H9 (cell line): ENCODE results near the gene MTHFD1. TPM values are rescaled to one million over a fixed set of nuclear protein-coding genes. Genes with fewer than 3 reads are reported as not detected.

Experiments used
- DNase-seq: peaks from one replicate; pipeline ENCODE4 v3.0.0-alpha.2; 2017
- H2AFZ ChIP-seq: one replicate; pipeline ENCODE4 v1.6.1; 2013; ENCODE audit warnings: mild to moderate bottlenecking, low read length, control low read depth, moderate library complexity
- H2AK5ac ChIP-seq: 2 replicates; pipeline ENCODE4 v1.6.1; 2013; ENCODE audit warnings: low read length, control low read depth, mixed read lengths; ENCODE audit not compliant: insufficient read length
- H2BK120ac ChIP-seq: one replicate; pipeline ENCODE4 v1.6.1; 2013; ENCODE audit warnings: low read depth, mild to moderate bottlenecking, low read length, control low read depth, inconsistent platforms; ENCODE audit not compliant: poor library complexity, severe bottlenecking
- H2BK12ac ChIP-seq: 2 replicates; pipeline ENCODE4 v1.6.1; 2013; ENCODE audit warnings: low read length, control low read depth, mixed read lengths, low read depth; ENCODE audit not compliant: insufficient read length
- H2BK15ac ChIP-seq: 2 replicates; pipeline ENCODE4 v1.6.1; 2013; ENCODE audit warnings: low read depth, low read length, control low read depth
- H2BK20ac ChIP-seq: one replicate; pipeline ENCODE4 v1.6.1; 2013; ENCODE audit warnings: low read depth, mild to moderate bottlenecking, low read length, control low read depth, inconsistent platforms; ENCODE audit not compliant: poor library complexity, severe bottlenecking
- H2BK5ac ChIP-seq: 2 replicates; pipeline ENCODE4 v1.6.1; 2013; ENCODE audit warnings: low read length, control low read depth, mixed read lengths; ENCODE audit not compliant: insufficient read length
- H3K14ac ChIP-seq: 2 replicates; pipeline ENCODE4 v1.6.1; 2013; ENCODE audit warnings: low read length, control low read depth; ENCODE audit not compliant: insufficient read depth
- H3K18ac ChIP-seq: 2 replicates; pipeline ENCODE4 v1.6.1; 2013; ENCODE audit warnings: low read depth, mild to moderate bottlenecking, mixed read lengths, low read length, control low read depth; ENCODE audit not compliant: insufficient read length
- H3K23ac ChIP-seq: 2 replicates; pipeline ENCODE4 v1.6.1; 2013; ENCODE audit warnings: low read length, control low read depth, mixed read lengths, low read depth; ENCODE audit not compliant: insufficient read length
- H3K23me2 ChIP-seq: 2 replicates; pipeline ENCODE4 v1.6.1; 2013; ENCODE audit warnings: low read depth, mild to moderate bottlenecking, mixed read lengths, low read length, control low read depth; ENCODE audit not compliant: insufficient read length, poor library complexity, severe bottlenecking
- H3K27ac ChIP-seq: 2 replicates; pipeline ENCODE4 v1.5.1; 2013; ENCODE audit warnings: low read length, control low read depth, mixed read lengths, low read depth; ENCODE audit not compliant: insufficient read length
- H3K27me3 ChIP-seq: 2 replicates; pipeline ENCODE4 v1.6.1; 2013; ENCODE audit warnings: low read length, control low read depth, inconsistent platforms; ENCODE audit not compliant: insufficient read depth
- H3K4ac ChIP-seq: 2 replicates; pipeline ENCODE4 v1.6.1; 2013; ENCODE audit warnings: low read depth, mild to moderate bottlenecking, control low read depth, inconsistent platforms, low read length, moderate library complexity
- H3K4me1 ChIP-seq: 2 replicates; pipeline ENCODE4 v1.6.1; 2013; ENCODE audit warnings: low read length, control low read depth, inconsistent platforms; ENCODE audit not compliant: insufficient read depth
- H3K4me2 ChIP-seq: 2 replicates; pipeline ENCODE4 v1.6.1; 2013; ENCODE audit warnings: low read length, control low read depth, mixed read lengths; ENCODE audit not compliant: insufficient read length, insufficient read depth
- H3K56ac ChIP-seq: 2 replicates; pipeline ENCODE4 v1.6.1; 2013; ENCODE audit warnings: low read depth, mild to moderate bottlenecking, mixed read lengths, low read length, control low read depth; ENCODE audit not compliant: insufficient read length
- H3K79me1 ChIP-seq: 2 replicates; pipeline ENCODE4 v1.6.1; 2013; ENCODE audit warnings: low read depth, mild to moderate bottlenecking, moderate library complexity, low read length, control low read depth, inconsistent platforms; ENCODE audit not compliant: insufficient read depth, poor library complexity, severe bottlenecking
- H3K79me2 ChIP-seq: 2 replicates; pipeline ENCODE4 v1.6.1; 2013; ENCODE audit warnings: low read length, control low read depth, inconsistent platforms; ENCODE audit not compliant: insufficient read depth
- H3K9ac ChIP-seq: 2 replicates; pipeline ENCODE4 v1.6.1; 2013; ENCODE audit warnings: low read length, control low read depth, mixed read lengths; ENCODE audit not compliant: insufficient read length; ENCODE audit errors: extremely low read depth
- H3K9me3 ChIP-seq: one replicate; pipeline ENCODE4 v1.6.1; 2013; ENCODE audit warnings: low read depth, low read length, inconsistent platforms; ENCODE audit not compliant: control insufficient read depth
- H3T11ph ChIP-seq: one replicate; pipeline ENCODE4 v1.6.1; 2013; ENCODE audit warnings: mild to moderate bottlenecking, low read length, control low read depth, inconsistent platforms
- H4K20me1 ChIP-seq: one replicate; pipeline ENCODE4 v1.6.1; 2013; ENCODE audit not compliant: control insufficient read depth, insufficient read length, insufficient read depth
- H4K5ac ChIP-seq: 2 replicates; pipeline ENCODE4 v1.6.1; 2013; ENCODE audit warnings: low read depth, mild to moderate bottlenecking, mixed read lengths, low read length, control low read depth; ENCODE audit not compliant: insufficient read length
- H4K8ac ChIP-seq: replicated peaks from 2 replicates; pipeline ENCODE4 v1.6.1; 2013; ENCODE audit warnings: low read length, control low read depth, mixed read lengths, low read depth; ENCODE audit not compliant: insufficient read length
- H4K91ac ChIP-seq: 2 replicates; pipeline ENCODE4 v1.6.1; 2013; ENCODE audit warnings: low read depth, mild to moderate bottlenecking, moderate library complexity, mixed read lengths, low read length, control low read depth; ENCODE audit not compliant: insufficient read length
- H3K27ac Mint-ChIP-seq, 3 experiments: 2 replicates in 2 of 3; 3 replicates in 1 of 3; pipeline ENCODE4 v1.8.0; 2020 to 2021; ENCODE audit warnings: mixed read lengths in 3 of 3, mild to moderate bottlenecking in 1 of 3, moderate library complexity in 1 of 3
- H3K27me3 Mint-ChIP-seq: 2 replicates; pipeline ENCODE4 v1.8.0; 2021; ENCODE audit warnings: low read depth, mild to moderate bottlenecking, moderate library complexity, mixed read lengths
- H3K36me3 Mint-ChIP-seq, 3 experiments: 2 replicates in 2 of 3; 3 replicates in 1 of 3; pipeline ENCODE4 v1.8.0; 2020 to 2021; ENCODE audit warnings: low read depth in 3 of 3, mixed read lengths in 3 of 3; ENCODE audit not compliant: insufficient read depth in 1 of 3
- H3K4me1 Mint-ChIP-seq, 2 experiments: 2 replicates each; pipeline ENCODE4 v1.8.0; 2020; ENCODE audit warnings: mixed read lengths in 2 of 2
- H3K4me3 Mint-ChIP-seq, 2 experiments: 2 replicates in 1 of 2; 3 replicates in 1 of 2; pipeline ENCODE4 v1.8.0; 2020 to 2021; ENCODE audit warnings: mild to moderate bottlenecking in 2 of 2, mixed read lengths in 2 of 2, moderate library complexity in 1 of 2
- H3K9me3 Mint-ChIP-seq, 2 experiments: 2 replicates in 1 of 2; 3 replicates in 1 of 2; pipeline ENCODE4 v1.8.0; 2020; ENCODE audit warnings: mild to moderate bottlenecking in 2 of 2, mixed read lengths in 2 of 2, moderate library complexity in 1 of 2
- CTCF ChIP-seq: fragments of 200-600 bp; sonication (generic); conservative IDR thresholded peaks from 3 replicates; pipeline ENCODE4 v1.8.0; 2021; ENCODE audit warnings: antibody characterized with exemption, mild to moderate bottlenecking
- WGBS: extraction: QIAGEN DNeasy Blood & Tissue Kit; methylation state at CpG from one replicate; pipeline ENCODE4 v1.1.7; 2013; ENCODE audit warnings: missing lambda C conversion rate, low lambda C conversion rate, mixed read lengths; ENCODE audit not compliant: insufficient read length; ENCODE audit errors: extremely low coverage; 5-methylcytosine and 5-hydroxymethylcytosine counted together
- total RNA-seq: library from RNA; stranded (reverse); gene quantifications from 2 replicates; pipeline ENCODE4 v1.2.1, GENCODE V29; 2021

The MTHFD1 gene
- total RNA-seq, 1 experiment from 2014 or later: 203 TPM

GRCh38 chr14:64347748-64348147 lies 40.4 kb upstream of the MTHFD1 start:
- Histone ChIP-seq H3K9ac (no peak overlapping the region), H3K79me2 (no peaks in the 10 kb centered on the region), H3K23me2 (no peaks in the 10 kb centered on the region), H3K18ac (no peak overlapping the region), H3K4me2 (no peak overlapping the region), H4K20me1 (no peaks in the 10 kb centered on the region), H3K9me3 (no peaks in the 10 kb centered on the region), H3K27me3 (no peaks in the 10 kb centered on the region), H3K4me1 (no peaks in the 10 kb centered on the region), H4K91ac (no peak overlapping the region), H2BK120ac (no peak overlapping the region), H4K5ac (no peak overlapping the region), H3K79me1 (no peaks in the 10 kb centered on the region), H2AK5ac (no peak overlapping the region), H3K4ac (no peak overlapping the region), H2BK20ac (no peak overlapping the region), H2BK15ac (no peak overlapping the region), H3K14ac (no peak overlapping the region), H2BK5ac (no peak overlapping the region), H3T11ph (no peak overlapping the region), H3K27ac (no peak overlapping the region), H2AFZ (no peak overlapping the region), H4K8ac (no peak overlapping the region), H2BK12ac (no peak overlapping the region), H3K56ac (no peak overlapping the region), H3K23ac (no peak overlapping the region)
- Mint-ChIP-seq H3K27me3 (no peaks in the 10 kb centered on the region), H3K4me1 (no peaks in the 10 kb centered on the region), H3K9me3 (no peaks in the 10 kb centered on the region; a peak in 1 of 5 replicates), H3K4me3 (no peak overlapping the region), H3K27ac (no peak overlapping the region), H3K36me3 (no peaks in the 10 kb centered on the region)
- WGBS: no CpG with 5 or more reads among the region's 3 CpGs
- no peak for DNase-seq
- no peak for TF ChIP-seq CTCF
